ENCODE data around the gene KDM2B.

- no peak for TF ChIP-seq CTCF (IDR thresholded peaks at IDR 0.05; ENCODE audit: low read depth, low read length)
- TF ChIP-seq EZH2phosphoT487 (IDR thresholded peaks at IDR 0.05; ENCODE audit: low read depth) = no peak
Measured at GRCh38 chr12:121461048-121461447, 119.8 kb downstream of the KDM2B start.

Data from OCI-LY3 (cell line).